Heart left ventricle (tissue), 16 donors: Measurements from ENCODE around the gene TMEM179. TPM values are rescaled to one million over a fixed set of nuclear protein-coding genes. Genes with fewer than 3 reads are reported as not detected.

Experiments
- ATAC-seq, 4 donors: fragments of 200-7000 bp; cut with Tn5 transposase; one replicate each; pipeline ENCODE4 v1.9.1; 2020 to 2022; ENCODE audit warnings: moderate library complexity in 4 of 4, mild to moderate bottlenecking in 3 of 4, moderate number of reproducible peaks in 1 of 4
- DNase-seq, 5 donors: peaks; one replicate each; pipeline ENCODE4 v3.0.0-alpha.2; 2020
- H3K27ac ChIP-seq, 12 donors: fragments of 200-600 bp; sonication (generic) in 4 of 12; one replicate each; pipeline versions ENCODE4 v1.5.0 to v1.8.0; 2016 to 2022; ENCODE audit warnings: mild to moderate bottlenecking in 2 of 12
- H3K27me3 ChIP-seq, 9 donors: fragments of 200-600 bp; sonication (generic) in 2 of 9; one replicate each; pipeline versions ENCODE4 v1.5.1 to v1.8.0; 2016 to 2022; ENCODE audit warnings: mild to moderate bottlenecking in 3 of 9
- H3K36me3 ChIP-seq, 9 donors: fragments of 200-600 bp; sonication (generic) in 2 of 9; one replicate each; pipeline versions ENCODE4 v1.5.0 to v1.8.0; 2018 to 2022; ENCODE audit warnings: mild to moderate bottlenecking in 2 of 9
- H3K4me1 ChIP-seq, 12 donors: fragments of 200-600 bp; sonication (generic) in 4 of 12; one replicate each; pipeline versions ENCODE4 v1.5.0 to v1.8.0; 2016 to 2022; ENCODE audit warnings: mild to moderate bottlenecking in 3 of 12
- H3K4me3 ChIP-seq, 12 donors: fragments of 200-600 bp; sonication (generic) in 4 of 12; one replicate each; pipeline versions ENCODE4 v1.5.0 to v1.8.0; 2017 to 2022; ENCODE audit warnings: mild to moderate bottlenecking in 9 of 12, moderate library complexity in 4 of 12
- H3K9me3 ChIP-seq, 12 donors: fragments of 200-600 bp; sonication (generic) in 4 of 12; one replicate each; pipeline versions ENCODE4 v1.5.0 to v1.8.0; 2016 to 2022; ENCODE audit warnings: mild to moderate bottlenecking in 1 of 12
- POLR2A ChIP-seq, 2 donors: fragments of 450-650 bp; IDR thresholded peaks; one replicate each; pipeline ENCODE4 v1.6.1; 2017; ENCODE audit warnings: antibody characterized with exemption in 2 of 2, mild to moderate bottlenecking in 2 of 2, moderate library complexity in 2 of 2
- WGBS, 4 donors: extraction: QIAGEN DNeasy Blood & Tissue Kit in 2 of 4; methylation state at CpG; one replicate each; pipeline versions ENCODE4 v1.1.5 to v1.1.7; 2013 to 2018; 5-methylcytosine and 5-hydroxymethylcytosine counted together
- intact Hi-C, 10 donors: fragments of 100-400 bp; cut with DNase I; formaldehyde crosslinking; loops; one replicate each; pipeline versions ENCODE4 v1.11.1 to v1.14.2; 2022
- polyA plus RNA-seq, 2 donors: library from polyadenylated mRNA; stranded (reverse); fragments of 200-250 nt; gene quantifications; one replicate each; pipeline ENCODE4 v1.2.3, GENCODE V29; 2013
- total RNA-seq, 9 donors: library from RNA; depleted of rRNA in 2 of 9; stranded (reverse); fragments of >200 nt in 2 of 9; fragmentation: NEBNext Ultra II Directional in 3 of 9; extraction: Animal tissue kit (Norgen Biotek cat#: 25700) in 3 of 9; gene quantifications; one replicate each; pipeline versions ENCODE4 v1.1.0 to v1.2.4, GENCODE V29; 2016 to 2023
- TF ChIP-seq, protein P1 (sequence below), 12 donors: fragments of 200-600 bp; sonication (generic) in 4 of 12; IDR thresholded peaks; one replicate each; pipeline versions ENCODE4 v1.5.0 to v1.8.0; 2018 to 2022; ENCODE audit warnings: antibody characterized with exemption in 12 of 12, mild to moderate bottlenecking in 5 of 12
- donor health status: ischemic (EF 13 %, LVEDD 7.1; RV severe dilation, severe dysfunction).
- donor health status: healthy with polysubstance abuse.
- donor health status: DM: no; HTN: yes; CAD: no.
- donor health status: DM: no; HTN: no; CAD: no.
- donor health status: ischemic (EF 25% LVEDD 6.9; RV normal size, moderate dysfunction).
- donor health status: ischemic (EF 25% LVEDD 5.7; RV mildly dilated, moderate dysfunction).
- donor health status: healthy.
- donor health status: DM: yes; HTN: yes; CAD: no.
- donor health status: ischemic (EF 35%, LVEDD 5.7; RV mildly dilated, moderate dysfunction).
- donor health status: nonischemic (EF 11% LVEDD 7.7; RV severe dilation, severe dysfunction).
- donor health status: DM: yes; HTN: yes; CAD: no.
- donor health status: PGD.
- donor health status: ischemic (EF 29% LVEDD 5.4; RV normal size, mild dysfunction).
- donor health status: nonischemic (EF 23%, LVEDD 6.1; RV moderate dilation, normal function).

The TMEM179 gene
- total and polyA plus RNA-seq, 11 donors, result 0.15 to 1.1 (median 0.40) TPM; not detected in 4

GRCh38 chr14:104611881-104612280 is 7.3 kb upstream of the TMEM179 start:
- intact Hi-C loops, result no loop called here
- H3K36me3 ChIP-seq, result no peaks in the 10 kb centered on the region
- no peaks in the 10 kb centered on the region for H3K9me3 ChIP-seq
- ATAC-seq, result no peak
- H3K27me3 ChIP-seq, result peaks cover 0 to 22% (median 3%) of the 10 kb centered on the region in 9 donors
- WGBS, 4 donors, result 65 to 71% (median 67%) methylated on average over 8 of the region's 8 CpGs
- no peak for DNase-seq
- no peak overlapping the region for H3K4me3 ChIP-seq
- no peaks in the 10 kb centered on the region for H3K4me1 ChIP-seq
- TF ChIP-seq POLR2A (IDR thresholded peaks at IDR 0.05), result no peak
- TF ChIP-seq, protein P1, sequence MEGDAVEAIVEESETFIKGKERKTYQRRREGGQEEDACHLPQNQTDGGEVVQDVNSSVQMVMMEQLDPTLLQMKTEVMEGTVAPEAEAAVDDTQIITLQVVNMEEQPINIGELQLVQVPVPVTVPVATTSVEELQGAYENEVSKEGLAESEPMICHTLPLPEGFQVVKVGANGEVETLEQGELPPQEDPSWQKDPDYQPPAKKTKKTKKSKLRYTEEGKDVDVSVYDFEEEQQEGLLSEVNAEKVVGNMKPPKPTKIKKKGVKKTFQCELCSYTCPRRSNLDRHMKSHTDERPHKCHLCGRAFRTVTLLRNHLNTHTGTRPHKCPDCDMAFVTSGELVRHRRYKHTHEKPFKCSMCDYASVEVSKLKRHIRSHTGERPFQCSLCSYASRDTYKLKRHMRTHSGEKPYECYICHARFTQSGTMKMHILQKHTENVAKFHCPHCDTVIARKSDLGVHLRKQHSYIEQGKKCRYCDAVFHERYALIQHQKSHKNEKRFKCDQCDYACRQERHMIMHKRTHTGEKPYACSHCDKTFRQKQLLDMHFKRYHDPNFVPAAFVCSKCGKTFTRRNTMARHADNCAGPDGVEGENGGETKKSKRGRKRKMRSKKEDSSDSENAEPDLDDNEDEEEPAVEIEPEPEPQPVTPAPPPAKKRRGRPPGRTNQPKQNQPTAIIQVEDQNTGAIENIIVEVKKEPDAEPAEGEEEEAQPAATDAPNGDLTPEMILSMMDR (IDR thresholded peaks at IDR 0.05), result no peak
- H3K27ac ChIP-seq, result no peak overlapping the region

- H3K9me3 ChIP-seq, result no peaks in the 10 kb centered on the region
- 61 to 70% (median 67%) methylated on average over 3 to 4 of the region's 4 CpGs for WGBS, 4 donors
- H3K4me1 ChIP-seq, result no peaks in the 10 kb centered on the region
- DNase-seq (no peak), ATAC-seq (no peak)
- H3K27me3 ChIP-seq, result peaks cover 0 to 18% (median 3%) of the 10 kb centered on the region in 9 donors
- no peak overlapping the region for H3K27ac ChIP-seq
- H3K4me3 ChIP-seq, result no peak overlapping the region
- intact Hi-C loops, result no loop called here
- TF ChIP-seq, protein P1 (IDR thresholded peaks at IDR 0.05), result no peak
- TF ChIP-seq POLR2A (IDR thresholded peaks at IDR 0.05), result no peak
- no peaks in the 10 kb centered on the region for H3K36me3 ChIP-seq
Observed at GRCh38 chr14:104610749-104611310, 6.3 kb upstream of the TMEM179 start.

DNA sequence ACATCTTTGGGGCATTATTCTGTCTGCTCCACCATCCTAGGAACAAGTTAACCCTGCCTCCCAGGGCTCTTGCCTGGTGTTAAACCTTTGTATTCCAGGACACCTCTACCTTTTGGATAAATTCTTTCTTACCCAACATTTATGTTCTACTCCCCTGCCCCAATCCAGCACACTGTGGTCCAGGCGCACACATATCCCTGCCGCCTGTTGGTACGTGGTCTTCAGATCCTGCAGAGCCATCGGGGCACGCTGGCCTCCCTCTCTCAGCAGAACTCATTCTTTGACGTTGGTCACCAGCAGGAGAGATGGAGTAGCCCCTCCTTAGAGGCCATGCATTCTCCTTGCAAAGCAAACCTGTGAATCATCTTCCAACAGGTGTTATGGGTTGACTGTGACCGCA is 5.1 kb upstream of the TMEM179 start:
- H3K27ac ChIP-seq, result no peak overlapping the region
- H3K4me3 ChIP-seq, result no peak overlapping the region
- DNase-seq (no peak), ATAC-seq (no peak)
- no peak for TF ChIP-seq POLR2A (IDR thresholded peaks at IDR 0.05)
- TF ChIP-seq, protein P1 (IDR thresholded peaks at IDR 0.05), result no peak
- intact Hi-C loops, result no loop called here
- 80 to 88% (median 86%) methylated on average over 7 of the region's 7 CpGs for WGBS, 4 donors
- peaks cover 0 to 3% (median 0%) of the 10 kb centered on the region in 12 donors for H3K4me1 ChIP-seq
- no peaks in the 10 kb centered on the region for H3K9me3 ChIP-seq
- peaks cover 0 to 29% (median 6%) of the 10 kb centered on the region in 9 donors for H3K27me3 ChIP-seq
- H3K36me3 ChIP-seq, result no peaks in the 10 kb centered on the region

DNA sequence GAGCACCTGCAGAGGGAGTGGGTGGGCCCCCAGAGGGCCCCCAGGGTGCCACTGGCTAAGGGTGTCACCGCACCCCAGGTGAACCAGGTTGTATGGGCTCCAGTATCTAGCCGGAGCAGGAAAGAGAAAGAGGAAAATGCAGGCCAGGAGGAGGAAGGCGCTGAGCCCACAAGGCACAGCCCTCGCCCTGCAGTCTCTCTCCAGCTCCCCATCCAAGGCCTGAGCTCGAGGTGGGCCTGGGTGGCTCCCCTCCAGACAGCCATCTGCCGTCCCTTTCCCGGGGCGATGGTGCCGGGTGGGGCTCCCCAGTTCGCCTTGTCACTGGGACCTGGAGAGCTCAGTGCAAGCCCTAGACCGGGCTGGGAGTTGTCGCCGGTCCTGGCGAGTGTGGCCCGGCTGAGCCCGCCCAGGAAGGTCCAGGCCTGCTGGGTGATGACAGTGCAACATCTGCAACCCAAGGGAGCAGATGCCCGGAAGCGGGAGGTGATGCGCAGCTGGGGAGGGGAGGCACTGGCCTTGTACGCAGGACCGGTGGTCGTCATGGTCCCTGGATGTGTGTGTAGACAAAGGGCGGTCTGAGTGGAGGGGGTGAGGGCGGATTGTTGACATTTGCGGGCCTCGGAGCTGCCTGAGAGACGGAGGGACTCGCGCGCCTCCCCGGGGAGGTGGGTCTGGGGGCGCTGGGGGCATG is 716 bp downstream of the TMEM179 start:
- 19 to 42% (median 32%) methylated on average over 17 to 32 of the region's 32 CpGs for WGBS, 4 donors
- peak overlapping the region in 1 of 12 donors; percentile 28 for H3K4me3 ChIP-seq
- peaks cover 0 to 69% (median 19%) of the 10 kb centered on the region in 9 donors for H3K27me3 ChIP-seq
- TF ChIP-seq, protein P1 (IDR thresholded peaks at IDR 0.05), result no peak
- H3K27ac ChIP-seq, result no peak overlapping the region
- DNase-seq, result peak in 1 of 5 donors; percentile 56
- ATAC-seq, result no peak
- no peaks in the 10 kb centered on the region for H3K36me3 ChIP-seq
- H3K9me3 ChIP-seq, result no peaks in the 10 kb centered on the region
- intact Hi-C loops, result no loop called here
- H3K4me1 ChIP-seq, result peaks cover 0 to 11% (median 0%) of the 10 kb centered on the region in 12 donors
